Cardiac muscle cell (in vitro differentiated cells and primary cell): Measurements from ENCODE around the gene A1CF. TPM values are rescaled to one million over a fixed set of nuclear protein-coding genes. Genes with fewer than 3 reads are reported as not detected.

Source experiments
- polyA plus RNA-seq: library from polyadenylated mRNA; unstranded; fragments of >200 nt; fragmentation: Nextera tagmentation; extraction: Ambion mirVana; gene quantifications from 2 replicates; pipeline ENCODE4 v1.2.1, GENCODE V29; 2016
- total RNA-seq: library from RNA; depleted of rRNA; stranded (reverse); fragments of >200 nt; gene quantifications from 2 replicates; pipeline ENCODE4 v1.2.3, GENCODE V29; 2016

A1CF gene
- total and polyA plus RNA-seq, 2 experiments from 2014 or later, result 0.07 TPM; not detected in 1

Other genes with a start within 250 kb of the A1CF start
- 3.4 and 6.6 TPM in 2 replicates for gene ASAH2B, start 145.7 kb downstream of the A1CF start, total RNA-seq
- 3.5 and 7.4 TPM in 2 replicates for gene ASAH2B, start 145.7 kb downstream of the A1CF start, polyA plus RNA-seq
- gene PRKG1, start 188.9 kb upstream of the A1CF start, total RNA-seq, result 4.5 and 13.3 TPM in 2 replicates
- 2.9 and 8.0 TPM in 2 replicates for gene PRKG1, start 188.9 kb upstream of the A1CF start, polyA plus RNA-seq